ENCODE data around the gene PTPRU.
A peak's percentile ranks its signal among the peaks of the same experiment; 100 is the strongest.
"Not testable (repeated sequence)": the region's sequence is repeated elsewhere in the genome, so short reads cannot be mapped to it uniquely, and the experiment has no call there.

The PTPRU gene

DNA sequence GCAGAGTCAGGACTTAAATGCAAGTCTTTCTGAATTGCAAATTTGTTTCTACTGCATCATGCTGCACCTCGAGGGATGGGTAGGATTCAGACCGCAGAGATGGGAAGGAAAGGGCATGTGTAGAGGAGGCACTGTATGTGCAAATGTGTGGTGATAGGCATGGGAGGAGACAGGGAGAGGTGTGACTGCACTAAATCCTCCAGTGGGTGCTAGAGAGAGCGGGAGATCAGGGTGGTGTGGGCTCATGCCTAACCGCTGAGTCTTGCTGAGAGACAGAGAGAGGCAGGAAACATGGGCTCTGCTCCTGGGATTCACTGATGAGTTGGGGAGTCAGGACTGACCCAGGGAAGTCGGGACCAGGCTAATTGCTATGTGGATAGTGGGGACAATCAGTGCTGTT is 61.1 kb downstream of the PTPRU start:
- no peak for DNase-seq

DNA sequence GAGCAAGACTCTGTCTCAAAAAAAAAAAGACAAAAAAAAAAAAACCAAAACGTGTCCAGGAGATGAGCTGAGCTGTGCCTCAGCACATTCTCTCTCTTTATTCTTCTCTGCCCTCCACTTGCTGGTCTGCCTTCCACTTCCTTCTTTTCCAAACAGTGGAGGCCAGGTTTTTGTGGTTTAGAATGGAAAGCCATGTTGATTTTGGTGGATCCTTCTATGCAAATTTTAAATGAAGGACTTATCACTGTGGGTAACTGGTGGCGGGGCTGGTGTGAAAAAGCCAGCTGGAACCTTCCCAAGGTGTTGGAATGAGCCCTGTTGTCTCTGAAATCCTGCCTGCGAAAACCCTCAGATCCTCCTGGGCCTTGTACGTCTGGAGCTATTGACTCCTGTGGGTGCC is 61.9 kb downstream of the PTPRU start:
- DNase-seq: no peak

DNA sequence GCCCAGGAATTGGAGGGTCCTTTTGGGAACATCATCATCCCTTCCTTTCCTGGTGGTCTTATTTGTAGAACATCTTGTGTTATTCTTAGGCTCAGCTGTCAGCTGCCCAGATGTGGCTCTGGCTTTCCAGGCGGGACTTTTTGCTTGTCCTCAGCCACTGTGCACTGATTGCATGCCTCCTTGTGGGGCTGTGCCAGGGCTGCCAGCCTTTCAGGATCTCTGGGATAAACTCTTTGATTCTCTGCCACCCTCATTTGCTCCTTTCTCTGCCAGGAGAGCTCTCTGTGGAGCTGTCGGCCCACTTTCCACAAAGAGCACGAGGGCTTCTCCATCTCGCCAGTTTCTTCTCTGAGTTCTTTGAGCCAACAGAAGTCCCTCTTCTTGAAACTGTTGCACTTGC is 63.1 kb downstream of the PTPRU start:
- DNase-seq: no peak

DNA sequence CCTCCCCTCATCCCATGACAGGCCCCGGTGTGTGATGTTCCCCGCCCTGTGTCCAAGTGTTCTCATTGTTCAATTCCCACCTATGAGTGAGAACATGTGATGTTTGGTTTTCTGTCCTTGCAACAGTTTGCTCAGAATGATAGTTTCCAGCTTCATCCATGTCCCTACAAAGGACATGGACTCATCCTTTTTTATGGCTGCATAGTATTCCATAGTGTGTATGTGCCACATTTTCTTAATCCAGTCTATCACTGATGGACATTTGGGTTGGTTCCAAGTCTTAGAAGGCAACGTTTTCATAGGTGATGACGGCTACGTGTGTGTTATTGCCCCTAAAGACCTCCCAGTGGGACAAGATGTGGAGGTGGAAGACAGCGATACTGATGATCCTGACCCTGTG is 65.4 kb downstream of the PTPRU start:
- DNase-seq: not testable (repeated sequence)

DNA sequence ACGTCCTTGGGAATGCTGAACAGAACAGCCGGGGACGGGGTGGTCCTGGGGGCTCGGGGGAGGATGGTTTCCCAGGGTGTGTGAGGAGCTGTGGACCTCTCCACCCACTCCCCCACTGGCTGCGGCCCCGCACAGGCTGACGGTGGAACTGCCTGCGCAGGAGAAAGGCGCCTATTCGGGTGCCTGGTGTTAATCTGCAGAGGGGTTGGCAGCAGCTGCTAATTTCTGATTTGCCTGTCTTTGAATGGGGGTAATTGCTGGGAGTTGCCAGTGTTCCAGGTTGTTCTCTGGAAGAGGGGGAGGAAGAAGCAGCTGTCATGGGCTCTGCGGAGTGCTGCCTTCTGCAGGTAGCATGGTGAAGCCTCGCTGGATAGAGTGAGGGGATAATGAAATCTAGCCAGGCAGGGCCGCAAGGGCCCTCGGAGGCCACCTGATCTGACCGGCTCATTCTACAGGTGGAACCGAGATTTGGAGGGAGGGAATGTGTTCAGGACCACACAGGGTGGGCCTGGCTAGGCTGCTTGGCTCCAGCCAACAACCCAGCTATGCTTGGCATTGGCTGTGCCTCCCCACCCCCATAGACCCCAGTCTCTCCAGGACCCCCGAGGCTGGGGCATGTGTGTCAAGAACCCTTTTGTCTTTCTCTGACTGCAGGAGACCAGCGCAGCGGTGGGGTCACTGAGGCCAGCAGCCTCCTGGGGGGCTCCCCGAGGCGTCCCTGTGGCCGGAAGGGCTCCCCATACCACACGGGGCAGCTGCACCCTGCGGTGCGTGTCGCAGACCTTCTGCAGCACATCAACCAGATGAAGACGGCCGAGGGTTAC is 67.1 kb downstream of the PTPRU start:
- no peak for DNase-seq

DNA sequence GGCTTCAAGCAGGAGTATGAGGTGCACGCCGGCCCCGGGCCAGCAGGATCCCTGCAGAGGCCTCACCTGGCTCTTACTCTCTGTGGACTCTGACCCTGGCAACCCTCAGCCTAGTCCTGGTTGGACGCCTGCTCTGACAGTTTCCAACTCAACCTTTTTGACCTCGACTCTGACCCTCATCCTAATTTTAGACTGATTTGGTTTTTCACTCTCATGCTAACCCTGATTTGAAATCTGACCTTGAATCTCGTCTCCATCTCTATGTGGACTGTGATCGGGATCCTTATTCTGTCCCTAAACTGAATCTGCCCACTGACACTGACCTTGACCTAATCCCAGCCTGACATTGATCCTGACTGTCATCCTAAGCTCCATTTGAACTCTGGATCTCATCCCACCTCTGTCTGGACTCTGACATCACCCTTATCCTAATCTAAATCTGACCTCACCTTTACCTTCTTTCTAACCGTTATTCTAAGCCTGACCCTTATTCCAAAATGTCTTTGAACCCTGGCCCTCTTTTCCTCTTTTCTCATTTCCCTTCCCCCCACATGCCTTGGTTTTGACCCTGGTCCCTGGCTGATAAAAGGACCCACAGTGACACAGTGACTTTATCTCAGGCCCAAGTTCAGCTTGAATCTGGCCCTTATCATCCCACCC is 67.8 kb downstream of the PTPRU start:
- no peak for DNase-seq

DNA sequence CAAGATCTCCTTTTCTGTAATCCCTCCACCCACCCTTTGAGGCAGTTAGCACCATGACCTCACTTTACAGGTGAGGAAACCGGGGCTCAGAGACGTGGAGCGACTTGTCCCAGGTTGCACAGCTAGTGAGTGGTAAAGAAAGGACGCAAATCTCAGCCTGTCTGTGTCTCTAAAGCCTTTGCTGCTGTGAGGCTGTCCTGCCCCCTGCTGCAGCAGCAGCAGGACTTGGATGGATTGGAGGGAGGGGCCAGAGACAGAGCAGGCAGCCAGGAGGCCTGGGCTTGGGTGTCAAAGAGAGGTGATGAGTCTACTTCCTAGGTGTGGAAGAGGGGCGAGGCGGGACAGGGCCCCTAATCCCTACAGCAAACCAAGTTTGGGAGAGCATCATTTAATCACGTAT is 69.6 kb downstream of the PTPRU start:
- no peak for DNase-seq

DNA sequence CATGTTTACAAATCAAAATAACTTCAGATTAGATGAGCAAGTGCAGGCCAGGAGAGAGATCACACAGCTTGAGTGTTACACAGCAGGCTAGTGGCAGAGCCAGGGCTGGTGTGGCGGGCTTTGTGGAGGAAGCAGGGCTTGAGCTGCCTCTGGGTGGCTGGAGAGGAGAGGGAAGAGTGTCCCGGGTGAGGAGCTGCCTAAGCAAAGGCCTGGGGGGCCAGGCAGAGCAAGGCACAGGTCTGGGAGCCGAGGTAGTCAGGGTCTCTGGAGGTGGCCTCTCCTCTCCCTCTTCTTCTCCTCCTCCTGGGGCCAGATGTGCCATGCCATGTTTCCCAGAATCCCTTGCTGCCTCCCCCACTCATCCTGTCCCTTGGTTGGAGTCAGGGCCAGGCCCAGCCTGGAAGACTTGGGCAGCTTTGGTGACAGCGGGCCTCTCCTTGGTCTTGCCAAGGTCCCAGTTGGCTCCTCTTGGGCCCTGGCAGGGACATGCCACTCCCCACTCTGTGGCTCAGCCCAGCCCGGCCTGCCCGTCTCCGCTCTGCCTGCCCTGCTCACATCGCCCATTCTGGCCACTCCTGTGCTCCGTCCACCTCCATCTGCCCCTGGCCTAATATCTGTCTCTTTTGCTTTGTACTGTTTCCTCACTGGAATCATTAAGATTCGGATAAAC is 70.3 kb downstream of the PTPRU start:
- no peak for DNase-seq

DNA sequence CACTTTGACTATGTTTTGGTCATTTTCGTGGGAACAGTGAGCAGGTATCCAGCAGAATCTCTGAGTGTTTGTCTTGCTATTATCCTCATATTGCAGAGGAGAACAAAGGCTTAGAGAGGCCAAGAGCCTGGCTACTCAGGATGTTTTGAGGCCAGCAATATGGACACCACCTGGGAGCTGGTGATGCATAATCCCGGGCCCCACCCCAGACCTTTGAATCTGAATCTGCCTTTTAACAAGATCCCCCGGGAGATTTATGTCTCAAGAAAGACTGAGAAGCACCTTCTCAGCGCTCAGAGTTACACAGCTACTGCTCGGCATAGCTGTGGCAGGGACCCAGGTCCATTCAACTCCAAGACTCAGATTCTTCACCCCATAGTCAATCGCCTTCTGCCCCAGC is 72.8 kb downstream of the PTPRU start:
- DNase-seq: no peak

DNA sequence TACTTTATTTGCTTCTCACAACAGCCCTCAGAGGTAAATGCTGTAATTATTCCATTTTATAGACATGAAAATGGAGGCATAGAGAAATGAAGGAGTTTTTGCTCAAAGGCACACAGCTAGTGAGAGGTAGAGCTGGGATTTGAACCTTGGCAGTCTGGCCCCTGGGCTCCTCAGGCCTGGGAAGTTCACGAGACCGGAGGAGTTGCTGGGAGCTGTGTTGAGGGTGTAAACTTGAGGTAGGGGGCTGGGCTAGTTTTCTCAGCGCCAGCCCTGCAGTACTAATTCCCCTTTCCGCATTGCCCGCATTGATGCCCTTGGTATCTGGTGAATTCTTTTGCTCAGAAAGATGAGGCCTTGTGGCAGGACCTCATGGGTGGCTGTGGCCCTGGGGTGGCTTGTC is 73.3 kb downstream of the PTPRU start:
- DNase-seq: no peak

DNA sequence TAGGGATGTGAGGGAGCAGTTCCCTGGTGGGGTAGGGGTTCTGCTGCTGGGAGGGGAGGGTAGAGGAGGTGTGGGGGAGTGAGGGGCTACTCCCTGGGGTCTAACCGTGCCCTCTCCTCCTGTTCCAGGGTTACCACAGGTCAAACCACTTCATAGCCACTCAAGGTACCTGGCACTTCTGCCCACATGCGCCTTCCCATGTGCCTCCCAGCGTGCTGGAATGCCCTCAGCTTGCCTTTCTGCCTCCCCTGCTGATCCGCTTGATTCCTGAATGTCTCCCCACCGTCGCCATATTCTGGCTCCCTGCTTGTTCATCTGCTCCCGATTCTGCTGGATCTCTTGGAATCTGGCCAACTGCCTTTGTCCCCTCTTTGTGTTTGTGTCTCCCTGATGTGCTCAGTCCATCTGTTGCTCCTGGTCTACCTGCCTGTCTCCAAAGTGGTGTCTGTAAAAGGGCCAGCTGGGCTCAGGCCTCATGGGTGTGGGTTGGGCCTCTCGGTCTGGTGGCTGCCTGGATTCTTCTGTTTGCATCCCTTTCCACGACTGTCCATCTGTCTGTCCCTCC is 74.4 kb downstream of the PTPRU start:
- DNase-seq: peak; percentile 69

DNA sequence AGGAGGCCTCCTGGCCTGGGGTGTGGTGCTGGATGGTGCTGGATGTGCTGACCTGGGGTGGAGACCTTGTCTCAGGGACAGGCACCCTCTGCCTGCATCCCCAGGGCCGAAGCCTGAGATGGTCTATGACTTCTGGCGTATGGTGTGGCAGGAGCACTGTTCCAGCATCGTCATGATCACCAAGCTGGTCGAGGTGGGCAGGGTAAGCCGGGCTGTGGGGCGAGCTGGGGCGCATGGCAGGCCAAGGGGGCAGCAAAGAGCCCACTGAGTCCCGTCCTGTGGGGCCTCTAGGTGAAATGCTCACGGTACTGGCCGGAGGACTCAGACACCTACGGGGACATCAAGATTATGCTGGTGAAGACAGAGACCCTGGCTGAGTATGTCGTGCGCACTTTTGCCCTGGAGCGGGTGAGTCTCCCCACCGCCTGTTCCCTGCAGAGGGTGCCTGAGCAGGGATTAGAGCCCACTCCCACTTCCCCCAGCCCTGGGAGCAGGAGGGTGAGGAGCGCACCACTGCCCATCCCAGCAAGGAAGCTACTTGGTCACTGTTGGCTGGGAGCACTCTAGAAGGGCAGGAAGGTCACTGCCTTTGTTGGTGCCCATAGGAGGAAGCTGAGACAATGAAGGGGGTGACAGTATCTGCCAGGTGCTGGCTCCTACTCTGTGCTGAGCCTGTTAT is 75.2 kb downstream of the PTPRU start:
- DNase-seq: no peak

DNA sequence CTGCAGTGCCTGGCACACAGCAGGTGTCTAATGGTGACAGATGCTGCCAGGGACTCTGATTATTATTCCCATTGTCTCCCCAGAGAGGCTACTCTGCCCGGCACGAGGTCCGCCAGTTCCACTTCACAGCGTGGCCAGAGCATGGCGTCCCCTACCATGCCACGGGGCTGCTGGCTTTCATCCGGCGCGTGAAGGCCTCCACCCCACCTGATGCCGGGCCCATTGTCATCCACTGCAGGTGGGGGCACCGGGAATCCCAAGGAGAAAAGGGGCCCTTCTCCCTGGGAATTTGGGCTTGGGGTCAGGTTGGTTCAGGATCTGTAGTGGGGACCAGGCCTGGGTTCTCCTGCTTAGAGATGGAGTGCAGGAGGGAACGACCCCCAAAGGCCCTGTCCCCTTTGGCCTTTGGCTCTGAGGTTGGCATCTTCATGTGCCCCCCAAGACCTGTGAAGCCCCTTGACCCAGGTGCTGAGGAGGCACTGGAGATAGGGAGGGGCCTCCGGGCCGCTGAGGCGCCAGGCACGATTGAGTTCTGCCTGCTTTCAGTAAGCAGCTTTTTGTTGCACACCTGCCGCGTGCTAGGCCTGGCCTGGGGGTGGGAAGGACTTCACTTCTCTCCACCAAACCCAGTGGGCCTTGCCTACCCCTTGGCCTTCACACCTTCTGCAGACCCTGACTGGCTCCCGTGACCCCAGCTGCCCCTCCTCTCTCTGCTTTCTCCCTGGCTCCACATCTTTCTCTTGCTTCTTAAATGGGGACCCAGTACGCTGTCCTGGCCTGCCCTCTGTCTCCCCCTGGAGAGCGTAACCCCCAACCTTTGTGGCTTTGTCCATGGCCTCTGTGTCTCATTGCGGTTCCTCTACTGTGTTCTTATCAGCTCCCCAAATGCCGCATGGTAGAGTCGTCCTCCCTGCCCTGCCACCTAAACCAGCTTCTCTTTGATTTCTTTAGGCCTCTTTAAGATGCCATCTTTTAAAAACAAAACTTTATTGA is 76.4 kb downstream of the PTPRU start:
- DNase-seq: no peak

DNA sequence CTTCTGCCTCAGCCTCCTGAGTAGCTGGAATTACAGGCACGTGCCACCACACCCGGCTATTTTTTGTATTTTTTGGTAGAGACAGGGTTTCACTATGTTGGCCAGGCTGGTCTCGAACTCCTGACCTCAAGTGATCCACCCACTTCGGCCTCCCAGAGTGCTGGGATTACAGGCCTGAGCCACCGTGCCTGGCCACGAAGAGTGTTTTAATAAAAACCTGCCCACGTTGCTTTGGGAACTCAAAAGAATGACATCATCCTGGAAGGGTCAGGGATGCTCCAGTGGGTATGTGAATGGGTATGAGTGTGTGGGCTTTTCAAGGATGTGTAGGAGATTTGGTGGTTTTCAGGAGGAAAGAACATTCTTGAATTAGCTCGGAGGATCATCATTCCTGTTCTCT is 78.4 kb downstream of the PTPRU start:
- DNase-seq: not testable (repeated sequence)

DNA sequence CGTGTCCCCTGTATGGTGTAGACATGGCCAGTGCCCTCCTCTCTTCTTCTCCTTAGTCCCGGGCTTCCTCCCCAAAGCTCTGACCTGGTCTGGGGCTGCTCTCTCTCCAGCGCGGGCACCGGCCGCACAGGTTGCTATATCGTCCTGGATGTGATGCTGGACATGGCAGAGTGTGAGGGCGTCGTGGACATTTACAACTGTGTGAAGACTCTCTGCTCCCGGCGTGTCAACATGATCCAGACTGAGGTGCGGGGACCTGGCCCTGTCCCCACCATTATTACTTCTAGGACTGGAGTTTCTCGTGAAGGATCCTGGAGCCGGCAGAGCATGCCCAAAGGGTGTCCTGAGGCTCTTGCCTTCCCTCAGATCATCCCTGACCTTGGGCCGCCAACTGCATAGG is 78.9 kb downstream of the PTPRU start:
- DNase-seq: no peak

DNA sequence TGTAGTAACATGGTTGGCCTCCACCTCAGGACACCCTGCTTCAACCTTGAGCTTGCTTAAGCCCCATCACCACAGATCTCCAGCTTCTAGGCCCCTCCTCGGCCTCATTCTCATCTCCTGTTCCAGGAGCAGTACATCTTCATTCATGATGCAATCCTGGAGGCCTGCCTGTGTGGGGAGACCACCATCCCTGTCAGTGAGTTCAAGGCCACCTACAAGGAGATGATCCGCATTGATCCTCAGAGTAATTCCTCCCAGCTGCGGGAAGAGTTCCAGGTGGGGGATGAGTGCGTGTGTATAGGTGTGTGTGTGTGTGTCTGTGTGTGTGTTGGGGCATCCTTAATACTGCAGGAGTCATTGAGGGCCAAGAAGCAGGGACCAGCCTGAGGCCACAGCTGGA is 79.6 kb downstream of the PTPRU start:
- no peak for DNase-seq

DNA sequence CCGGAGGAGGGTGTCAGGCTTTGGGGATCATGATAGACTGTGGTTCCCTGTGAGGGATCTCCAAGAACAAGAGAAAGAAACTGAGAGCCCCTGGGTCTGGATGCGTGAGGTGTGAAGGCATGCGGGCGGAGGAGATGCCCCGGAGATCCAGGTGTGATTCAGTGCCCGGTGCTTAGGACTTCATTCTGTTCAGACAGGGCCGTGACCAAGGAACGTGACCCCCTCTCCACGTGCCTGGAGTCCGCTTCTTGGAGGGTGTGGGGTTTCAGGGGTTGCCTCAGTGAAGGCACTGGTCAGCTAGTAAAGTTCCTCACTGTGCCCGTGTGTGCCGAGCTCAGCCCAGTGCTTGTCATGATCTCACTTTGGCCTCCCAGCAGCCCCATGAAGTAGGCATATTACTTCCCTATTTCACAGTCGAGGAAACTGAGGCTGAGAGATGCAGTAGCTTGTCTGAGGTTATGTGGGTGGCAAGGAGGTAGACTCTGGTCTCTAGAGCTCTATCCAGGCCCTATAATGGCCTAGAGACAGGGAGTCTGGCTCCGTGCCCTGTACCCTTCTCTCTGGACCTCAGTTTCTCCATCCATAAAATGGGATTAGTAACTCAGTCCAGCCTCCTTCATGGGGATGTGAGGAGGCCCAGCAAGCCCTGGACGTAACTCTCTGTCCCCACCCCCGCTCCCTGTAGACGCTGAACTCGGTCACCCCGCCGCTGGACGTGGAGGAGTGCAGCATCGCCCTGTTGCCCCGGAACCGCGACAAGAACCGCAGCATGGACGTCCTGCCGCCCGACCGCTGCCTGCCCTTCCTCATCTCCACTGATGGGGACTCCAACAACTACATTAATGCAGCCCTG is 81.0 kb downstream of the PTPRU start:
- no peak for DNase-seq

DNA sequence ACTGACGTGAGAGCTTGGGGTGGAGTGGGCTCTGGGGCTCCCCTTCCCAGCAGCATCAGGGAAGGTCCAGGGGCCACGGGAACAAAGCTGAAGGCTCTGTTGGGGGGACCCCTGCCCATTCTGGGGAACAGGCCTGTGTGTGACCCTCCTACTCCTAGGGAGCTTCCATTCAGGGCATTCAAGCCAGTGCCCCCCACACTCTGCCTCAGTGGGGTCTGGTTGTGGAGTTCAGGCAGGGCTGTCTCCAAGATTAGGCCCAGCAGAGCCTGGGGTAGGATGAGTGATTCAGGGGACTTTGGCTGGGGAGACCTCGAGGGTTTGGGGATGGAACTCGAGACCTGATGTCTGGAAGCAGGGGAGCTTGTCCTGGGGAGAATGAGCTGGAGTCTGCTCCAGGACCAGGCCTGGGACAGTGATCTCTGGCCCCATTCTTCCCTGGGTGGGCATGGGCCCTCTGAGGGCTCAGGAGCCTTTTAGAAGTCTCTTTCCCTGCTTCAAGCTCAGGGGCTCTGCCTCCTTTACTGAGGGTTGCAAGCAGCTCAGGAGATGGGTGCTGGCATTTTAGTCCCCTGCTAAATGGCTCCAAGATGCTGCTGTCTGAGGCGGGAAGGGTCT is 81.7 kb downstream of the PTPRU start:
- DNase-seq: no peak

DNA sequence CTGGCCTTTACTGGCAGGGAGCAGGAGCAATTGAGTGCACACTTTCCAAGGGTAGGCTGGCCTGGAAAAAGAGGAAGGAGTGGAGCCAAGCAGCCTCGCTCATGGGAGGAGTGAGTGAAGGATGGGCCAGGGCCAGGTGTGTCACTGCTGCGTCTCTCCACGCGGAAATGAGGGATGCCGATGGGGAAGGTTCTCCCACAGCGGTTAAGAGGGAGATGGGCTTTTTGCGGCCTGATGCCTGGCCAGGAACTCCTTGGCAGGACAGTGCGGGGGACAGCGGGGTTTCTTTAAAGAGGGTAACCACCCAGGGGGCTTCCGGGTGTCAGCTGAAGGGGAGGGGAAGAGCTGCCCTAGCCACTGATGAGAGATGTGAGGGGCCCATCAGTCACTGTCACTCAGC is 82.4 kb downstream of the PTPRU start:
- DNase-seq: no peak

DNA sequence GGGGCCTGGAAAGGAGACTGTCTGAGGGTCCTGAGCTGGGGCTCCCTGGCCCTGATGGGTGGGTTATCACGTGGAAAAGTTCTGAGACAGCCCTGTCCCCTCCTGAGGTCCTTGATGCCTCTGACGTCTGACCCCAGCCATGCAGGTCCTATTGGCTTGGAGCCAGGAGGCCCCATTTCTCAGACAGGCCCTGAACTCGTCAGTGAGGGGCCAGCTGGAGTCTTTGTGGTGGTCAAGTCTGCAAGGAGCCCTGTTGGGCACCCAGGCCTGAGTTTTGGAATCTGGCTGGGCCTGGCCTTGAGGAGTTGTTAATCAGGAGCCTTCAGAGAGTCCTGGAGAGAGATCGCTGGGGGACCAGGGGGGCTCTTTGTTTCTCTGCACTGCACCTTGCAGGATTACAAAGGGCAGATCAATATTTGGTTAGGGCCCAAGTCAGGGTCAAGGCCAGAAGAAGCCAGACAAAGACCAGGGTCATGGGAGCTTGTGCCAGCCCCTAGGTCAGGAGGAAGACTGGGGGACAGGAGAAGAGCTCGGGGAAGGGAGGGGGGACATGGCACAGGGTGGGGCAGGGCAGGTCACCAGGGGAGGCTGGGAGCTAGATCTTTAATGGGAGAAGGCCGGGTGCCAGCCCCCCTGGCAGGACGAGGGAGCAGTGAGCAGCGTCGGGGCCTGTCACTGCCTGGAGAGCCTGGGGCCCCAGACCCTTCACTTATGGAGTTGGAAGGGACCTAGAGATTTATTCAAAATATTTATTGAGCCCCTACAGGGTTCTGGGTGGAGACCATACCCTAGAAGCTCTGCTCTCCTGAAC is 83.2 kb downstream of the PTPRU start:
- DNase-seq: no peak
